Hippocampal formation (tissue), 2 donors: ENCODE measurements around the gene TCF4.

Experiments
- DNase-seq, 2 donors: peaks; one replicate each; lab custom pipeline; 2025; lab: John Stamatoyannopoulos, UW

Gene TCF4

DNA sequence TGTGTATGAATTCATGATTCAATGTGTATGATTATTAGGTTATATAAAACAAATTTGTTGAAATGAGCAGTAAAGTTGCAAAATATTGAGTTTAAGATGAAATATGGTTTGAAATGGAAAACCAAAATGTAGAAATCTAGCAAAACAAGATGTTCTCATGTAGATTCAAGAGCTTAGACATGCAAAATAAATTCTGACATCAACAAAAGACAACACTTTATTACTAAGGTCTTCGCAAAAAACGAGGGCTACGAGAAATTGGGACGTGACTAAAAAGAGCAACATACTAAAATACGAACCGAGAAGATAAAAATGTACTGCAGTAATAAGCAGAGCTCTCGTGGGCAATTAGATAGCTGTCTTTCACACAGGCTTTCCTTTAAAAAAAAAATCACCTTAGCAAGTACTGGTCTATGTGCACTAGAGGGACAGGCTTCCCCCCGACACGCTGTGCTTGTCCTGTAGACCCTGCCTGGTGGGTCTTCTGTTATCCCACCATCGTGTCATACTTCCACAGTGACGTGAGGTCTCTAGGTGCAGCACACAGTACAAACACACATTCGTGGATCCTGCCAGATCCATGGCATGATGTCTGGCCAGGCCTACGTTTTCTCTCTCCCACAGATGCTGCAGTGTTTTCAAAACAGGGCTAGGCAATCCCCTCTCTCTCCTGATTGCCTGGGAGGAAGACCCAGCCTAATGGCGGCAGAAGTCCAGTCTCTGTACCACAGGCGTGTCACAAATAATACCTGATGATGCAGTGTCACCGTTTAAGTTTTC, 240.8 kb downstream of the TCF4 start:
- peak in 1 of 2 donors; percentile 46 for DNase-seq

DNA sequence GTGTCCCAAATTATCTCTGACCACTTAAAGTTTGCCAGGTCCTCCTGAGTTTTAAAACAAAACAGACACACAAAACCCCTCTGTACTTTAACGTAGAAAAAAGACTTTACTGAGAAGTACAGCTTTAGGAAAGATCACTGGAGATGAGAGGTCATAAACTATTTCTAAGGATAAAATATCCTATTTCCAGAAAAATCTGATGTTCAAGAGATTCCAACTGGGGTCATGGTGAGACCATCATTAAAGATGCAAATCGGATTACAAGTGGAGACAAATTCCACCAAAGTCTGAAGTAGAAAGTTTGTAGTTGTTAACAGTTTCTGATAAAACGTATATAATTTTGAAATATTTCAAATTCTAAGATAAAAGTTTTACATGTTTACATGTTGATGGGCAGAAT, 241.6 kb downstream of the TCF4 start:
- no peak for DNase-seq

DNA sequence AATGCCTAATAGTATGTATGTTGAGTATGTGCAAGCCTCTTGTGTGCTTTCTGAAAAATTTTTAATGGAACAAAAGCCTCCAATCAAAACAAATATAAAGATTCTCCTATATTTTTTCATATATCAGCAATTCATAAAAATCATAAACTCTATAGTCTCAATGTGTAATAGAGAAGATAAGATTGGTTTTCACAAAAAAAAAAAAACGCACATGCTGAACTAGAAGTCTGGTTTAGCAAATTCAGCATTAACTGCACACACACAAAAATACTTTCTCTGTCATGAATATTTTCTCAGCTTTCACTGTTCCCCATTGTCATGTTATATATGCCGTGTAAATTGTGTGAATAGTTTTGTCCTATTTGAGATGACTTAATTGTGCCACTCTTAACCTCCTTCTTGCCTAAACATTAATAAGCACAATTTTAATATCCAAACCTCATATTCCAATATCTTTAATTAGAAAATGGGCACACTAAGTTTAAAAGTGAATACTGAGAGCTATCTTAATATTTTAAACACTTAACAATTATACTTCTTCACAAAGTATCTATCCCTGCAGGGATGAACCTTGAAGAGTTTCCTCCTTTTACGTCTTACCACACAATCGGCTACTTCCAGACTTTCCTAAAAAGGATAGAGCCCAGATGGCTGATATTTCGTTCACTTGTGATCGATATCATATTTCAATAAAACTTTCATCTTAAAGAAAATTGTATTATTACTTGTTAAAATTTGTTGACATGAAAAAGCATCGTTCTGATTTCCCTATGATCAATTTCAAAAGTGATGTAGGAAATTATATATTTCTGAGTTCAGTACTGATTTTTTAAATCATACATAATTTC, 242.7 kb downstream of the TCF4 start:
- DNase-seq, result no peak

DNA sequence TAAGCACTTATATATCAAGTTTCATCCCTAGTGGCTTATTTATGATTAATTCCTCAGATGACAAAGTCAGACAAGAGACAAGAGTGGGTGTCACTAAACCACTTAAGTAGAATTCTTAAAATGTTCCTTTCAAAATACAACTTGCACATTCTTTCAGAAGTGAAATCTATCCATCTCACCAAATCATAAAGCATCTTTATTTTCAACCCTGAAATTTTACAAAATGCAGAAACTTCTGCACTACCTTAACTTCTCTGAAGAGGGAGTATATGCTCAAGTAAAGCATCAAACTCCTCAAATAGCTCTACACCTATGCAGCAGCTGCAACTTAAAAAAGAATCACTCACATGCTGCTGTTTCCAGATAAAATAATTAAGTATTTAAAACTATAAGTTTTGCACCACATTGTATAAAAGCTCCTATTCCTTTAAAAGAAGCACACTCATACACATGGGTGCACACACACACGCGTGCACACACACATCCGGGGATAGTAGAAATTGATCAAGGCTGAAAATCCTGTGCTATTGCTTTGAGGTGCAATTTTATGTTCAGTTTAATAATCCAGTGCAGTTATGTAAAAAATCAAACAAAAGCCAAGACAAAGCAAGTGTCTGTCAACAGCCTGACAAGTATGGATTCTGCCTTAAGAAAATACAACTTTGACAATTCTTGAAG, 244.5 kb downstream of the TCF4 start:
- peak in 1 of 2 donors; percentile 84 for DNase-seq

DNA sequence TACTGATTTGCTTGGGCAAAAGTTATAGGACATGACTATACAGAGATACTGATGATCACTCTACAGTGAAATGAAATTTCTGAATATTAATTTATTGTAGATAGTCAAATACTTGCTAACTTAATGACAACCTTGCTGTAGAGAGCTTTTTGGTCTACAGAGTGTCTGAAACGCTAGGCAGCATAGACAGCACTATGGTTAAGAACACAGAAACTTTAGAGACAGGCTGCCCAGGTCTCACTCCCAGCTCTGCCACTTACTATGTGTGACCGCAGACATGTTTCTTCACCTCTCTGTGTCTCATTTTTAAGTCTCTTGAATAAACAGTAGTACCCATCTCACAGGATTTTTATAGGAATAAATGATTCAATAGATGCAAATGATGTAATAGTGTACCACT, 247.0 kb downstream of the TCF4 start:
- no peak for DNase-seq

DNA sequence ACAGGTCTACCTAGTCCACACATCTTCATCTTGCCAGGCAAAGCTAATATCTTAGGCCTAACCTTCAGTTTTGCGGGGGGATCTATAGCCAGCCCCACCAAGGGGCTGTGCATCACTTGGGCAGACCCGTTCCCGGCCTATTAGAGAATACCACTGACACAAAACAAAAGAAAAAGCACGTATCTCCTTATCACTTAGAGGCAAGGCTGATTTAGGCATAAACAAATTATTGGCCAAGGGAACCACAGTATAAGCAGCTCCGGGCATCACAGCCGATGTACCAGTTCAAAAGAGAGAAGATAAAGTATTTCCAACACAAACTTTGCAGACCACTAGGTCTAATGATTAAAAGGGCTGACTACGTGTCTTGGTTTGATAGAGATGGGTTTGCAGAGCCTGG, 248.0 kb downstream of the TCF4 start:
- no peak for DNase-seq

DNA sequence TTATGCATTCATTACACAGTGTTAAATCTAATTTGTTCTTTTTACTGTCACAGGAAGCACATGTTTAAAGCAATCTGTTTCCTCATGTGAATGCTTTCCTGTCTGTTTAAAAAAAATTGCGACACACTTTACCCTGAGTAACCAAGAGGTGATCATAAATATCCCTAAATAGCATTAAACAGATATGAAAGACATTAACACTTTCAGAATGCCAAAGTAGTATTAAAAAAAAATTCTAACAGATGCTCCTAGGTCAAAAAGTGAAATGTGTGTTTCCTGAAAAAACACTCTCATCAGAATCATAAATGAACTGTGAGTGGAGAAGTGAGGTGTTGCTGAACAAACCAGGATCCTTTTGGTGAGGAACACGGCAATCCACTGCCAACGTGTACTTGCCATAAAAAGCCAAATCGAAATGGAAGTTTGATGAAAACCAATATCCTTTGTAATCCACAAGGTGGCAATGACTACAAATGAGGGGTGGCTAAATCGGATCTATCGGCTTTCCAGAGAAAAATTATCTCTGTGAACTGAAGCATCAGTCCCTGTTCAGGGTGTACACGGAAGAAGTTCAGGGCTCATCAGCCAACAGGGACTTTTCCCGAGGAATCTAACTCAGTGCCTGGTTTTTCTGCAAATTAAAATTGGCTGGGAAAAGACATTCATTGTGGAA, 248.9 kb downstream of the TCF4 start:
- no peak for DNase-seq

DNA sequence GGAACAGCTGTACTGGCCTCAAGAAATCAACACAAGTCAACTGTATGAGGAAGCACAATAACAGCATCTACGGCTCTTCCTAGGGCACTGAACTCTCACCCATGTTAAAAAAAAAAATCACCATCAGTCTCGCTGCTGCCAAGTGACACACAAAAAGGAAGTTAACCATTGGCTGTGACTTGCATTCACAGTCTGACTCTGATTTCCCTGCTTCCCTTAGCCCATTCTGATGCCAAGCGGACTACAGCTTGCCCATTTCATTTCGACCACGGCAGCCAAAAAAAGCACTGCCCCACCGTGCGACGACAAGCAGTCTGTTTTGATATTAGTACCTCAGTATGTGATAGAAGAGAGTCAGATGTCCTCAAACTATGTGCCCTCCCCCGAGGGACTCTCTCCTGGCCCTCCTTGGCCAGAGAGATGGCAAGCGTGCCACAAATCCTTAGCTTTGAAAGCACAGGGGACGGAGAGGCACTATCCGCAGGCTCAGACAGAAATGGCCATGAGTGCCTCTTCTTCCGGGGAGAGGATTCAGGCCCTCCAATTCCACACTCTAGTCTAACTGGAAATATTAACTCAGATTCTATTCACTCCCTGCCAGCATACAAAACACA, 250.0 kb downstream of the TCF4 start:
- peak in 1 of 2 donors; percentile 69 for DNase-seq

DNA sequence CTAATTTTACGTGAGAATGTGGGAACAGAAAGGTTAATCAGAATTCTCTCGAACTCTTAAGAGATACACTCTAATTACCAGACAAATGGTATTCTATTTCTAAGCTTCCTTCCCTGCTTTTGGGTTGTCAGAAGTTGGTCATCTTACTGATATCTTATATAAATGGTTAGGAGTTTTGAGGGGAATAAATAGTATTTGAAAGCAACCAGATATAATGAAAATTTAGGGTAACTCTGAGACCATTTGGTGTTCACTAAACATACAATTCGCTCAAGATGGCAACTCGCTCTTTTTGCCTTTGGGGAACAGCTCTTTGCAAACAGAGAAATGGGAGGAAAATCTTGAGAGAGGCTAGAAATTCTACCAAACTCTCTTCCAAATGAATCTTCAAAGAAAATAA, 250.9 kb downstream of the TCF4 start:
- no peak for DNase-seq

DNA sequence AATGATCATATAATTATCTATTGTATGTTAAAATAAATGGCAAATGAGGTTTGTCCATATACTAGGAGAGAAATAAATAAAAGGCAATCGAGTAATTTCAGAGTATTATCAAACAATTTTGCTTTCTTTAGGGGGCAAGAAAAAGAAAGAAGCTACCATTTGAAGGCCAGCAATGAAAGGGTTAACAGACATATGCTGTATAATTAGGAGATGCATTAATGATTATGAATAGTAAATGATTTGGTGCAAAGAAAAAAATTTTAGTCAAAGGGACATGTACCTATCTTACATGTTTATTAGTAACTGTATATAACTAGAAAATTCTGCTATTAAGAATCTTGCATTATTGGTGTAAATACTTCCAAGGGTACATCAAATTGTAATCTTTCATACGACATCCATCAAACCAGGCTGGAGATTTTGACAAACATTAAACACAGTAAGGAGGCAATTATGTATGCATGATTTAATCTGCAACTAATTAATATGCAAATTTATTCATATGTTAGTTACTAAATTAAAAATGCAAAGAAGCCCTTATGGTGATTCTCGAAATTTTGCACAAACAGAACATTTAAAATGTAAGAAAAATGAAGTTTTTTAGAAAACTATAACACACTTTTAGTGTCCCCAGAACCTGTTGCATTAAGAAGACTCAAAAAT, 251.4 kb downstream of the TCF4 start:
- no peak for DNase-seq

DNA sequence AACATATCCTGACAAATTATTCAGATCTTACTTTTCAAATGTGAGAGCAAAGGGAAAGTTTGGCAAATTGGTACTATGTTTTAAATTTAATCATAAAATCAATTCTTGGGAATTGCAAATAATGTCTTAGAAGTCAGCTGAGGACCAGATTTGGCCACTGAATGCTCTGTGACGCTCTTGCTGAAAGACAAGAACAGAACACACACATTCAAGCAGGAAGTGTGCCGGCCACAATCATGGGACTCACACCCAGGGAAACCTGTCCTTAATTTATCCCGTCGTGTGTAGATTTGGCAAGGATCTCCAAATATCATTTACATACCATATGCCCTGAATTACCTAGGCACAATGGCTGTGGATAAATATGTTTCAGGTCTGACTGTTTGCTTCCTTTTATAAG, 253.1 kb downstream of the TCF4 start:
- DNase-seq, result no peak

DNA sequence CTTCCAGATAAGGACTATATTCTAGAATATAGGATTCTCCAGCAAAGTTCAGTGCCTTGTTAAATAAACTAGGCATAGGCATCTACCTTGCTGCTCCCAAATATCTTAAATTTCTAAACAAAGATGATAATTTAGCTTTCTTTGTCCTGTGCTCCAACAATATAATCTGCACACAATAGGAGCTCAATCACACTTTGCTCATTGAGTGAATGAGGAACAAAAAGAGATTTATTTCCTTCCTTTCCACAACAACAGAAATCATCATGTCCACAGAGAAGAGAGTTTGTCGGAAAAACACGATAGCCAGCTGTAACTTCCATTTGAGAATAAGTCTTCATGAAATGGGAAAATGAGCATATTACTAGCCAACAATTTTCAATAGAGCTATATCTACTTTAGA, 256.7 kb downstream of the TCF4 start:
- no peak for DNase-seq

DNA sequence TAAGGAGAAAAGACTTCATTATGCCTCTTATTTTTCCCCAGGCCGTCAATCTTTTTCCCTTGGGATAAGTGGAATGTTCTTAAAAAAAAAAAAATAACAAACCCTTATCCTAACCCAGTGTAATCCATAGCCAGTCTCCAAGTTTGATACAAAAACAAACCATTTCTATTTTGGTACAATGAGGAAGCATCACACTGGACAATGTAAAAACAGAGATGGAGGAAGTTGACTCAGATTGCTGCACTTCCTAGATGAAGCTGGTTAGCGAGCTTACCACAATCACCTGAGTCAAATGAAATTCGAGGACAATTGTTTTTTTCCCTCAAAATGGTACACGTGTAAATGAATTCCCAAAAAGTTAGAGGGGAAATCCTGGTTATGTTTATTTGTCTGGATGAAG, 259.7 kb downstream of the TCF4 start:
- DNase-seq, result no peak

DNA sequence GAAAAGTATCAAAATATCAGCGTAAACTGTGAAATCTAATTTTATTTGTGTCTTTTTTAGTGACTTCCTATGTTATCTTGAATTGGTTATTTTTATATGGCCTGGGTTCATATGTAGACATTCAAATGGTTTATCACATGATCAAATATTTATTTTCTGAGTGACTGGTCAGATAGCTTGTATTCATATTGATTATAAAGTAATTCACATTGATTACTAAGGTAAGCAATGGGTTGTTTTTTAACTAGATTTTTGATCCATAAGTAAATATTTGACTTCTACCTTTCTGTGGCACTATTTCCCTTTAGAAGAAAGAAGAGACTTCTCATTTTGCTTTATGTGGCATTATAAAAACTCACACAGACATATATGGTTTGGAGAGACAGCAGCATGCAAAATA, 260.5 kb downstream of the TCF4 start:
- no peak for DNase-seq

DNA sequence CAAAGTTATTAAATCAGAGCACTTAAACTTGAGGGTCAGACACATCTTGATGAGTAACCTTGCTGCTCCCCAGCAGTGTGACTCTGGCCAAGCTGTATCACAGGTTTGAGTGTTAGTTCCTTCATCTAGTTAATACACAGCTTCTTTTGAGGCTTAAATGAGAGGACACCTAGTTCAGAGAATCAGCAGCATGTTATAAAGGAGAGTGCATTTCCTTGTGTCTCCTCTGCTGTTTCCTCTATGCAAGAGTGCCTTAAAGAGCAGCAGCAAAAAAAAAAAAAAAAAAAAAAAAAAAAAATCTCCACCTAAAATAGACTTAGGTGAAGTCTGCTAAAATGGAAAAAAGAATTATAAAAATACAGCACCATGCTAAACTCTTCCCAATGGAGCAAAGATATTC, 261.9 kb downstream of the TCF4 start:
- no peak for DNase-seq

DNA sequence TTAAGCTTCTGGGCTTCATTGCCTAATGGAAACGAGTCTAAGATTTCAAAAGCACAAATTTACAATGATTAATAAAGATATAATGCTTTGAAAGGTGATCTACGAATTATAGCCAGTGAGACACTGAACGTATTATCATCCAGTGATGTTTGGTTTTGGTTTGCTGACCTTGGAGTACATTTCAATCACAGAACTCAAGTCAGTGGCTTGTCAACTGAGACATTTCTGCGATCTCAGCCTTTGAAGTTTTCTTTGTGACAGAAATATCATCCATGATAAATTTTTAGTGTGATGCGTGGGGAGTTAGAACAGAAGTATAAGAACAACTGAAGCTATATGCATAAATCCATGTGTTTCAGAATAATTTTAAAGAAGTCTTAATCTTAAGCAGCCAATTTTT, 263.8 kb downstream of the TCF4 start:
- no peak for DNase-seq

DNA sequence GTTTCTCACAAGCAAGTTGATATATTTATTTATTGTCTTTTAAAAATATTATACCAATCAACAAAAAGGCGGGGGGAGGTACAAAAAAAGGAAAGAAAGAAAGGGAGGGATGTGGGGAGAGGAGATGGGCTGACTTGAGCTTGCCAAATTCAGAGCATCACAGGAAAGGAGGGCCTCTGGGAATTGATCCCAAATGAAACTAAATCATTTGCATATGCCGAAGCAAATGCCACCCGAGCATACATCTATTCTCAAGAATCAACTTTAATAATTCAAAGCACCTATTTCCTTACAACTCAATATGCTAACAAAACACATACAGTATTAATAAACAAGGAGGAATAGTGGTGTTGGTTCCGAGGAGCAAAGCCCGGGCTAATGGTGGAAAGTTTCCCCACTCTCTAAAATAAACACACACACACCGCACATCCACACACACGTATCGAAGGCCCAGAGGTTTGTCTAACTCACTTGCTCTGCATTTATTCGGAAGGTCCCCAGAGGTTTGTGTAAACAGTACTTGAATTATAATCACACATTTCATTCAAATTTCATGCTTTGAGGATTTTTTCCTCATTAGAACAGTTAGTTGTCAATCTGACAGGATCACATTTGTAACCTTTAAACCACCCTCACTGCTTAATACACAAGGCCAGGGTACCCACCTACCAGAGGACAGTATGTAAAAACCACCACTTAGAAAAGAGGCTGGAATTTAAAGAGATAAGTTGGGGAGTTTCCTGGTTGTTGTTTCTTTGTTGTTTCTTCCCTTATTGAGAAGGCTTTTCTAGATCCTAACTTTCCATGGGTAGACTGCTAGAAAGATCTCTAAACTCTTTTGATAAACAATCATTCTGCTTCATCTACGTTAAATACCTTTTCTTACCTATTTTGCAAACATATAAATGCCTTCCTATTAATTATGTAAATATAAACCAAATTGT, 264.7 kb downstream of the TCF4 start:
- no peak for DNase-seq

DNA sequence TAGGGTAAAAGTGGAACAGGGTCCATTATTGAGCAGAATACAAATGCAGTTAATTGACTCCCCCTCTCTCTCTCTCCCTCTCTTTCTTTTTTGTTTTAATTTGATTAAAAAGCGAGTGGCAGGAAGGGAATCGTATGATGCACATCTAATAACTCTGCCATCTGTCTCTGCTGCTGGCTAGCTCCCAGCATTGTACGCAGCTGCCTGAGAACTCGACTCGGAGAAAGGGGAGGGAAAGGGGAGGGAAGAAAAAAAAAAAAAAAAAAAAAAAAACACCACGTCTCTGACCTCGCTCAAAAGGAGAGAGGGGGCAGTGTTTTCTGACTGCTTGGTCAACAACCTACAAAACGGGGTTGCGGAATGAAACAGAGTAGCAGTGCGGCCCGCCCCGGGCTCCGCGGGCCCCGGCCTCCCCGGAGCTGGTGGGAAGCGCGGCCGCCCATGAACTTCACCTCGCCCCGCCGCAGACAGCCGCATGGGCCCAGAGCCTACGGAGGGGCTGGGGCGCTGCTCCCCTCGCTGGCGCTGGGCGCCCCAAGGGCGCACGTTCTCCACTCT, 265.7 kb downstream of the TCF4 start:
- DNase-seq, result peak; percentile 90 to 92

DNA sequence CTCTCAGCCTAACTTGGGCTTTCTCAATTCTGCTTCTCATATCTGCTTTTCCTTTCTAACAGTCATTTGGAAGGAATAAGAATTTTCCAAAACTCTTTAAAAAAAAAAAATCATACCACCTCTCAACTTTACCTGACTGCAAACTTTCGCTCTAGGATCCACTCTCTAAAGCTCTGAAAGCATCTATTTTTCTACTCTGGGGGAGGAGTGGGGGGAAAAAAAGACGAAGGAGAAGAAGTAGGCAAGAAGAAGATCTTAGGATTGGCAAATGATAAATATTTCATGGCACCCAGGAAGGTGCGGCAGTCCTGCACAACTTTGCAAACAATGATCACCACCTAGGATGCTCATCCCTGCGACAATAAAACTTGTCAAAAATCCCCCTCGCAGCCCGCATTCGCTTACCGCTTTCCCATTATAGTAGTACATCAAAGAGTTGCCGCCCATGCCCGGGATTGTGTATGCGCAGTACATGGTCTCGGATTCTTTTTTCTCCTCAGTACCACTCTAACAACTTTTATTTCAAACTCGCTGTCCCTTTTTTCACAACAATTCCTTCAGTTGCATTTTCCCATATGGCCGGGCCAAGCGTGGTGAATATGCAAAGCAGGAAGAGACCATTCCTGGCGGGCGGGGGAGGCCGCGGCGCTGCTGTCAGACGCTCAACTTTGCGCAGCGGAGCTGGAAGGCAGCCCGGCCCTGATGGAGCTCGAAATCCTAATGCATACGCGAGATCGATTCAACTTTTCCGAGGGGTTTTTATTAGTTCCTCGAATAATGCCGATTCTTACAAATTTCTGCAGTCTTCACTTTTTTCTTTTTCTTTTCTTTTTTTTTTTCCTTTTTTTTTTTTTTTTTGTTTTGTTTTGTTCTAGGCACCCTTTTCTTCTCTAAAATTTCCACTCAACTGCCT, 266.5 kb downstream of the TCF4 start:
- peak; percentile 82 to 94 for DNase-seq
